NCI-H128 (cell line): ENCODE results near the gene CYB5R3.

Source experiments
- DNase-seq: peaks from one replicate; lab custom pipeline; 2025; ENCODE audit not compliant: unreplicated experiment; lab: John Stamatoyannopoulos, UW

CYB5R3 gene

DNA sequence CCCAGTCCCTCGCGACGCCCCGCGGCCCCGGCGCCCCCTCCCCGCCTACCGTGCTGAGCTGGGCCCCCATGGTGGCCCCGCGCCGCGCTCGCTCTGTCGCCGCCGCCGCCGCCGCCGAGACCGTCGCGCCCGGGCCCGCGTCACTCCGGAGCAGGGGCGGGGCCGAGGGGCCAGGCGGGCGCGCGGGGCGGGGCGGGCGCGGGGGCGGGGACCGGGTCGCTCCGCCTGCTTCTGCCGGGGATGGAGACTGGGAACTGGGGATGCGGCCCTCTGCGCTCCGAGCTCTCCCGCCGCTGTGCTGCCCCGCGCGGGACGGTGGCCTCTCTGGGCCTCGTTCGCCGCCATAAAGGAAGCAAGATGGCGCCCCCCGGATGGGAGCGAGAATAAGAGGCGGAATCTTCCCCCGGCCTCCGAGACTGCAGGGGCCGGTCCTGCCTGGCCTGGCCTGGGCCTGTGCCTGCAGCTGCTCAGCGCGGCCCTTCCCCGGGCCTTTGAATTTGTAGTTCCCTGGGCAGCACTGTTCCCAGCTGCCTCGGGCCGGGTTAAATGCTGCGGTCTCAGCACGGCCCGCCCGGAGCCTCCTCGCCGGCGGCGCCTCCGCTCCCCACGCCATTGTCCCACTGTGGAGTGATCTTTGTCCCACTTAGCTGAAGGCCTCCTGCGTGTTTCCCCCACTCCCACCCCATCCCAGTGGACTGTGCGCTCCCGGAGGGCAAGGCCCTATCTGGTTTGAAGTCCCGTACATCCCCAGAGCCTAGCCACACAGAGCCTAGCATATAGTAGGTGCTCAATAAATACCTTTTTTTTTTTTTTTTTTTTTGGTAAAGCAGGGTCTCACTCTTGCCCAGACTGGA, at the start of gene CYB5R3:
Gene CYB5R3, minus strand, starts transcription at position 147 of the 854 bp plus-strand sequence. Its CDS starts 77 bp downstream, at position 70.
- no peak for DNase-seq

DNA sequence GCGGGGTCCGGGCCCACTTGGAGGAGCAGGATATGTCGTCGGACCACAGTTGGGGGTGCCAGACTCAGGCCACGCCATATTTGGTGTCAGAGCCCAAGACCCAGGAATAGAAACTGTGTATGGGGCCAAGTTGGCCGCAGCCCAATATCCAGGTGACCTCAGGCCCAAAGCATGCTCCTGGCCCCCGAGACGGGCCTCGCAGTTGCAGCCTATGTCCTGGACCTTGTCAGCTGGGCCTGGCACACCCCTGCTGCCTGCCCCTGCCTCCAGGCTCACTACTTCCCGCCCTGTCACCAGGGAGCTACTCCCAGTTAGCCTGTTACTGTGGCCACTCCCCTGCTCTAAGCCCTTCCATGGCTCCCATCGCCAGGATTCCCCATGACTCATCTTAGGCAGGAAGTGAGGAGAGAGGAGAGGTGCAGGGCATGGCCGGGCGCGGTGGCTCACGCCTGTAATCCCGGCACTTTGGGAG, 48.4 kb upstream of the CYB5R3 start:
- no peak for DNase-seq

DNA sequence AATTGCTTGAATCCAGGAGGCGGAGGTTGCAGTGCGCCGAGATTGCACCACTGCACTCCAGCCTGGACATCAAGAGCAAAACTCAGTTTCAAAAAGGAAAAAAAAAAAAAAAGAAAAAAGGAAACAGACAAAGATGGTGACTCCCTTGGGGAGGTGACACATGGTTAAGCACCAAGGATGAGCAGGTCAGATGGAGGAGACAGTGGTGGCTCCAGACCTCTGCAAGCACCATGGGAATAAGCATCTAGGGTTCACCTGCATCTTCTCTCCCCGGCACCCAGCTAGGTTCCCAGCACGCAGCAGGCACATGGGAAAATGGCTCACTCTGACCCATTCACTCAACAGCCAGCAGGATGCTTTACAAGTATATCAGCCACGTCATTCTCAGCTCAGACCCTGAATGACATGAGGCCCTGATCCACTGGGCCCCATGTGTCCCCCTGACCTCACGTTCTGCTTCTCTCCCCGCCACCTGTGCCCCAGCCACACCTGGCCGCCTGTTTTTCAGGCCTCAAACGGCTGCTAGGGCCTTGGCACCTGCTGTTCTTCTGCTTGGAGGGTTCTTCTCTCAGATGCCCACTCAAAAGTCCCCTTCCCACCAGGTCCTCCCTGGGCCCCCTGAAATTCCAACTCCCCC, 47.3 kb upstream of the CYB5R3 start:
- no peak for DNase-seq

DNA sequence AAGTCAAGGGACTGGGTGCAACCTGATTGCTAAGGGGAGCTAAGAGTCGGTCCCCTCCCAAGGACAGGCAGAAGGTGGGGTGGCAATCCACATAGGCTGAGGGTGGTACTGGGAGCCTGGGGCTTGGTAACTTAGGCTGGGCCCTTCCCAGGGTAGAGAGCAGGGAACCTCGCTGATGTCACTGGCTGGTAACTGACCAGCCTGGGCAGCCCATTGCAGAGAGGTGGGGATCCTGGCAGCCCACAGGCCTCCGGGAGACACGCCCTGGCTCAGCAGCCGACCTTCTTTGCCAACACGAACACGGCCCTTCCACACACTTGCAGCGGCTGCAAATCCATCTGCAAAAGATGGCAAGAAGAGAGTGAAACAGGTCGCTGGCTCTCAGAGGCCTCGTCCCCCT, 46.1 kb upstream of the CYB5R3 start:
- DNase-seq, result no peak

DNA sequence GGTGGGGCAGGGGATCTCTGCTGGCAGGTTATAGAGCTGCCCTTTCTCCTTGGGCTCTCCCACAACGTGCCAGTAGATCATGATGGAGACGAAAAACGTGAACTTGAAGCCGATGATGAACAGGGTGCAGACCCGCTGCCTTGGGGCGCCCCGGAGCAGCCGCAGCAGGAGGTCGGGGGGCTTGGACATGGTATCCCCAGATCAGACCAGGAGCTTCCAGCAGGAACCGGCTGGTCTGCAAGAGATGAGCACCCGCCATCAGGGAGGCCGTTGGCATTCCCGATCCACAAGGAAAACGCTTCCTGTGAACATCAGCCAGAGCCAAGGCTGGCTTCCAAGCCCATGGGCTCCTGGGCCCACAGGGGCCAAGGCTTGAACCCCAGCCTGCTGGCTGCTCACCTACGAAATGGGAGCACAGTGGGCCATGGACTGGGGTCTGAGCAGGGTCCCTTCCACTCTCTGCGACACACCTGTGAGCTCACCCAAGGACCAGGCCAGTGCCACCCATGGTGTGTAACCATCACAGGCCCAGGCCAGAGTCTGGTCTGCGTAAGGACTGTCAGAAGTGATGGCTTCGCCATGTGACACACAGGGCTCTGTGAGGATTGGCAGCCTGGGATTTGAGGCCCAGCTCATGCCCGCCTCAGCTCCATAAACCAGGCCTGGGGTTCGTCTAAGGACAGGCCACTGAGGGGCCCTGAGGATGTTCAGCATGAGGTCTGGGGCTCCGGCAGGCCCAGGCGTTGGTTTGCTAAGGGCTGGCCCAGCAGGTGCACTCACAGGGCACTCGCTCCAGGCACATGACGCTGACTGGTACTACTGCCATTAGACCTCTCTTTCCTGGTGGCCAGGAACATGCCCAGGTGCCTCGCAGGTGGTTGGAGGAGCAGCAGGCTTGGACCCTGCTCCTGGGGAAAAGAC, 44.8 kb upstream of the CYB5R3 start:
- no peak for DNase-seq

DNA sequence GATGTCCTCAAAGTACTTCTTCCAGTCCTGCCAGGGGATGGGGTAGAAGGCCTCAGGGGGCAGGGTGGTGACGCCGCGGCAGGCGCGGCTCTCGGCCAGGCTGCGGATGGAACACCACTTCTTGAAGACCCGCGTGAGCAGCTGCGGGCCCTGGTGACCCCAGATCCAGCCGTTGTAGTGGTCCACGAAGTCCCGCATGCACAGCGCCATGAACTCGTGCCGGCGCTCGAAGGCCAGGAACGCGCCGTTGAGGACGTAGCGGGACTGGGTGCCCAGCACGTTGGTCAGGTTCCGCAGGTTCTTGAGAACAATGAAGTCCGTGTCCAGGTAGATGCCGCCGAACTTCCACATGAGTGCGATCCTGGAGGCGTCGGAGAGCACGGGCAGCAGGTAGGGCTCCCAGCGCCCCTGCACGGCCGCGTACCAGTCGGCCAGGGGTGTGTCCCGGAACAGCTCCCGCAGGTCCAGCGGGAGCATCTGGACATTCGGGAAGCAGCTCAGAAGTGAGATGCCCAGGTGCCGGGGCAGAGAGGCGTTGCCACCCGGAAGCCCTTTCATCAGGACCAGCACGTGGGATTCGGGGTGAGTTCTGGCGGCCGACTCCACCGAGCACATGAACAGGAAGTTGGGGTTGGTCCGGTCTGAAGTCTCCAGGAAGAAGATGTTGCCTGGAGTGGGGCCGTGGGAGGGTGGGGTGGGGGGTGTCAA, 44.0 kb upstream of the CYB5R3 start:
- DNase-seq, result no peak

DNA sequence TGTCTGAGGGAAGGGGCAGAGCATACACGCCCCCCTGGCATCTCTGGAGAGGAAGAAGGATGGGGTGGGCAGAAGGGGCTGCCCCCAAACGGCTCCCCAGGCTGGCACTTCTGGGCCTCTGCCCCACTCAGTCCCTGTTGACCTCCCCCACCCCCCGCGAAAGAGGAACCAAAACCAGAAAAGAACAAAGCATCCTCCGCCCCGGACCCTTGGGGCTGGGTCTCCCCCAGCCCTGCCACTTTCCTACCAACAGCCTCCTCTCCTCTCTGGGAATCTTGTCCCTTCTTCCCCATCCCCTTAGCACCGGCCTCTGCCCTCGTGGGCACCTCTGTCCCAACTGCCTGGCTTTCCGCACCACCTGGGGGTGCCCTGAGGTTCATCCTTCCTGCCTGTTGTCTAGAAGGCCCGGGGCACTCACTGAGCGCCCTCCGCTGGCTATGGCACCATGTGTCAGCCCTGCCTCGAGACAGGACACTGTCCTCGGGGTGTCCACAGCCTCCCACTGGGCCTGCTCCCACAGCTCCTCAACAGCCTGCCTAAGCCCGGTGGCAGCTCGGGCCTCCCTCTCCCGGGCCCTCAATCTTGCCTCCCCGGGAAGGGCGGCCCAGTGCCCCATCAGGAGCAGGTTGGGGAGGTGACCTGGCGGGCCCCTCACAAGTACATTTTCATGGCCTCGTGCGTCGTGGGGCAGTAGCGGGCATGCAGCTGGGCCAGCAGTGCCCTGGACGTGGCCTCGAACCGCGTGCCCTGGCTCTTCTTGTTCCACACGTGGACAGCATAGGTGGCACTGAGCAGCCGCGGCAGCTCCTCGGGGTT, 43.3 kb upstream of the CYB5R3 start:
- no peak for DNase-seq

DNA sequence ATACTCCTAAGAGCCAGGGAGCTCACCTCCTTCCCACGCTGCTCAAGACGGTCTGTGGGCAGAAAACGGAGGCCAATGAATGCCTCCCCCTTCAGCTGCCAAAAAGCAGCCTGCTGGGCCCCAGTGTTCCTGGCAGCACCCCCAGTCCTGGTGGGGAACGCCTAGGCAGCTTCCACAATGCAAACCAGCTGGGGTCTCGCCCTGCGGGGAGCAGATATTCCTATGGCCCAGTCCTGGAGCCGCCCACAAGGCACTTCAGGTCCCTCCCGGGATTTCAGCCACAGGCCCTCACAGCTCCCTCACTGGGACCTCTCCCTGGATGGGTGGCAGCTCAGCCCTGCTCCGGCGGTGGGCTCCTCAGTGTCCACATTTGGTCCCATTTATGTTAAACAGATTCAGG, 42.2 kb upstream of the CYB5R3 start:
- DNase-seq, result no peak

DNA sequence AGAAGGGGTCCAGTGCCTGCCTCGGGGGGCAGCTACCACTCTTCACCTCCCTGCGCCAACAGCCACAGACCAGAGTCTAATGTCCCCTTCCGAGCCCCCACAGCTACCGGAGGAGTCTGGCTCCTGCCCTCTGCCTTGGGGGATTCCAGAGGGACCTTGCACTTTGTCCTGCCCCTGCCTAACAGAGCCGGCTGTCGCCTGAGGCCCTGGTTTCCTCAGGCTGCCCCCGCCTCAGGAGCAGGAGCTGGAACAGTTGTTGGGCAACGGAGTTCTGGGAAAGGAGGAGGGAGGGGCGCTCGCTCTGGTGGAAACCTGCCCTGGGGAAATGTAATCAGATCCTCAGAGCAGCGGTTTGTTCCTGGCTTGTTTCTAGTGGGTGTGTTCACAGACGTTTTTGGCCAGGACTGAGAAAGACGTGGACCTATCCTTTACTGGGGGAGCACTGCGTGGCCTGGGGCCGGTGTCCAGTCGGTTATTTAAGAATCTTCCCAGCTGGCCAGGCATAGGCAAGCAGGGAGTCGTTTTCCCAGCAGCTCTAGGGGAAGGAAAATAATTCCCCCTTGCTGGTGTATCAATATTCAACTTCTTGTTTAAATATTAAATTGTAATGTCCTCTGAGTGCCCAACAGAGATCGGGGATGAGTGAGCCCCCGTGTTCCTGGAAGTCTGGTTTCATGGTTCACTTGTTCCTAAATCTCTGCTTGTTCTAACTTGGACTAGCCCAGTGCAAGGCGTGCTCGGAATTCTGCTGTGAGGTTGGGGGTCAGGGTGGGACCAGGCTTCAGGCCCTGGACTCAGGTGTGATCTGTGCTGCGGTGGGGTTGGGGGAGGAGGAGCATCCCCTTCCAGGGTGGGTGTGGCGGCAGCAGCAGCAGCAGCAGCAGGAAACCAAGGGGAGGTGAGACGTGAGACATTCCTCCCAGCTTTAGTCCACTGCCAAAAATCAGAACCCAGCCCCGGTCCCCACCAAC, 39.3 kb upstream of the CYB5R3 start:
- DNase-seq, result no peak

DNA sequence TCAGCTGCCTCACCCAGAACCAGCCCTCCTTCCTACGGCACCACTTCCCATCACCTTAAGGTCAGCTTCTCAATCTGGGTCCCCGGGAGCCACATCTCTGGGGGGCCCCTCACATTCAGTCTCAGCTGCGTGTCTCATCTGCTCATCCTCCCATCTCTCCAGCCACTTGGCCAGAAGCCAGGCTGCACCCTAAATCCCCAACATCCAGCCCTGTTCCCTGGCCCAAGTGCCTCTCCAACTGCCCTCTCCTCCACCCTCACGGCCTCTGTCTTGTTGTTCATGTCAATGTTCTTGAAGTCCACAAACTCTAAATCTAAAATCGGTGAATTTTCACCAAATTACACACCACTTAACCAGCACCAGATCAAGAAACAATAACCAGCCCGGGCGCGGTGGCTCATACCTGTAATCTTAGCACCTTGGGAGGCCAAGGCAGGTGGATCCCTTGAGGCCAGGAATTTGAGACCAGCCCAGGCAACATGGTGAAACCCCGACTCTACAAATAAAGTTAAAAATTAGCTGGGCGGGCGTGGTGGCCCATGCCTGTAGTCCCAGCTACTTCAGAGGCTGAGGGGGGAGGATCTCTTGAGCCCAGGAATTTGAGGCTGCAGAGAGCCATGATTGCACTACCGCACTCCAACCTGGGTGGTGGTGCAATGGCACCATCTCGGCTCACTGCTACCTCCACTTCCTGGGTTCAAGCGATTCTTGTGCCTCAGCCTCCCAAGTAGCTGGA, 37.7 kb upstream of the CYB5R3 start:
- no peak for DNase-seq

DNA sequence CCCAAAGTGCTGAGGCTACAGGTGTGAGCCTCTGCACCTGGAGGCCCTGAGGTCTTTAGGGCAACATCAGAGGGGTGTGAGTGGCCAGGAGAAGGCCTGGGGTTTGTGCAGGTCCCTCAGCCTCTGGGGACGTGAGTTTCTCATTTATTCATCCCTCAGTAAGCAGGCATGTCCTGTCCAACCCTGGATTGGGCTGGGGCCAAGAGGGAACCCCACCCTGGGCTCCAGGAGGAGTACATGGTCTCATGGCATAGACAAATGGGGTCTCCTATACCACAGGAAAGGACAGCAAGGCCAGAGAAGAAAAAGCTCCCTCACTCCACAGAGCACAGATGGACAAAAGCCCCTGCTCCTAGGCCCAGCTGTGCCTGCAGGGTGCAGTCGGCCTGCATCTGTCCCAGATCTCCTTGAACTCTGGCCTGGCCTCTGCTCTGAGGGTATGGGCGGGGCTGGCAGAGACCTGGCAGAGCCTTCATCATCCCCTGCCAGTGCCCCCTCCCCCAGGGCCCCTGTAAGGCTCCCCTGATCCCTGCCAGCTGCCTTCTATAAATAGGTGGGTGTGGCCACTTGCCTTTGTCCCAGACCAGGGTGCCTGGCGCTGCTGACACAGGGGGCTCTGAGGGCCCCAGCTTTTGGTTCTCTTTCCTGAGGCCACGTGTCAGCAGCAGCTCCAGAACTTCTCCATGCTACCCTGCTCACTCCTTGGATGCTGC, 36.9 kb upstream of the CYB5R3 start:
- no peak for DNase-seq

DNA sequence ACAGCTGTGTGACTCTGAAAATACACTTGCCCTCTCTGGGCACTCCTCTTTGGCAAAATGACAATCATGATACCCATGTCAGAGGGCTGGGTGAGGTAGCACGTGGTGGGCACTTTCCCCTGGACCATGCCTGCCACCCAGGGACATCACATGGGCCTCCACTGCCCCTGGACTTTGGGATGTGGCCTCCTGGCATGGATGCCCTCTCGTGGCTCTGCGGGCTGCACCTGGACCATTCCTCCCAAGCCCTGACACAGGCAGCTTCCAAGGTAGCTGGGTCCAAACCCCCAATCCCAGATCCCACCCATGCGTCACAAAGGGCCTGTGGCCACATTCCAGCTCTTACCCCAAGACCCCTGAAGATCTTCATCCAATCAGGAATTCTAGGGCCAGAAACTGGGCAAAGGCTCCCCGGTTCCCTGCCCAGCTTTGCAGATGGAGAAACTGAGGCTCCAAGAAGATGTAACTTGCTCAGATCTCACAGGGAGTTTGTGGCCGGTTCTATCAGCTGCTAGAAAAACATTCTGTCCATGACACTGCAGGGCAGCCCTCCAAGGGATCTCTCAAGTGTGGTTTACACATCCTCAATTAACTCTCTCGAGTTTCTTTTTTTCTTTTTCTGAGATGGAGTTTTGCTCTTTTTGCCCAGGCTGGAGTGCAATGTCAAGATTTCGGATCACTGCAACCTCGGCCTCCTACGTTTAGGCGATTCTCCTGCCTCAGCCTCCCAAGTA, 35.4 kb upstream of the CYB5R3 start:
- no peak for DNase-seq

DNA sequence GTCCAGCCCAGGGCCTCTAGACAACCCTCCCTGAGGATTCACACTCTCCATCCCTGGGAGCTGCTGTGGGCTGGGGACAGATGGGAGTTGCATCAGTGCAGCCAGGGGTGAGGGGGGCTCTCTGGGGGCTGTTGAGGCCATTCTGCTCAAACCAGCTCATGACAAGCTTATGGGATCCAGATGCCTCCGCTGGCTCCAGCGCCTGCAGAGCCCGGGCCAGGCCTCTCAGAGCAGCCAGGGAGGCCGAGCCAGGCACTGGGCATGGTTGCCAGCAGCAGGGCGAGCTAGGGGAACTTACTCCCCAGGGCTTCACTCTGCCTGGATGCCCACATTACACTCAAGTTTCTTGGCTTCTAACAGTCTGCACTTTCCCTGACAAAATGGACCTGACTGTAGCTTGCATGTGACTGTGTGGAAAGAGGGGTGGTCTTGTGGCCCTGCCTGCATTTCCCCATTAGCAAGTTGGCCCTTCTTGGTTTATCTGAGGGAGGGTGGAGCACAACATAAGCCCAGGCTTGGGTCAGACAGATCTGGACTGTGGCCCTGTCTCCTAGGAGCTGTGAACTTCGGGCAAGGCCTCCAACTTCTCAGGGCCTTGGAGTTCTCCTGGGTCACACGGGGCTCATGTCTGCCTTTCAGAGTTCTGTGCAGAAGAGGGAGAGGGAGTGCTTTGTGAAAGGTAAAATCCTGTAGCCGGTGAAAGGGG, 34.5 kb upstream of the CYB5R3 start:
- DNase-seq, result no peak

DNA sequence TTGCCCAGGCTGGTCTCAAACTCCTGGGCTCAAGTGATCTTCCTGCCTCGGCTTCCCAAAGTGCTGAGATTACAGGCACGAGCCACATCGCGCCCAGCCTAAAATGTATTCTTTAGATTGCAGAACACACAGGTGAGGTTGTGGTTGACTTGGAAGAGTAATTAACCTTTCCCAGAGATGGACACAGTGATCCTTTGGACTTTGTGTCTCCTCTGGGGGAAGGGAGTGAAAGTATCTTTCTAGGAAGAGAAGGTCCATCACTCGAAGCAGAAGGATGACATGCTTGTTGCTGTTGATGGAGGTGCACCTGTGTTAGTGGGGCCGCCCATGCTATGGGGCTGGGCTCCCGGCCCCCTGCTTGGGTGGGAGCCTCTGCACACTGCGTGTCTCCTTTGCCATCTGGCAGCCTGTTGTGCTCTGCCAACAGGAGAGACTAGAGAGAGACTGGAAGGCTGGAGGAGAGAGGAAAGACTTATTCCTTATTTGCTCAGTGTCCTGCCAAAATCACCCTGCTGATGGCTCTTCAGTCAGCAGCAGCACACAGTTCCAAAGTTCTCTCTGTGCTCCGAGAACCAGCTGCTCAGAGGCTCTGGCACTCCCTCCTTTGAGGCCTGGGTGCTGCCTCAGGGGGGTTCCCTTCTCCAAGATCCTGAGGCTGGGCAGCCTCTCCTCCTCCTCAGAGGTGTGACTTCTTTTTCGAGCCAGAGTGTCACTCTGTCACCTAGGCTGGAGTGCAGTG, 33.1 kb upstream of the CYB5R3 start:
- DNase-seq, result no peak

DNA sequence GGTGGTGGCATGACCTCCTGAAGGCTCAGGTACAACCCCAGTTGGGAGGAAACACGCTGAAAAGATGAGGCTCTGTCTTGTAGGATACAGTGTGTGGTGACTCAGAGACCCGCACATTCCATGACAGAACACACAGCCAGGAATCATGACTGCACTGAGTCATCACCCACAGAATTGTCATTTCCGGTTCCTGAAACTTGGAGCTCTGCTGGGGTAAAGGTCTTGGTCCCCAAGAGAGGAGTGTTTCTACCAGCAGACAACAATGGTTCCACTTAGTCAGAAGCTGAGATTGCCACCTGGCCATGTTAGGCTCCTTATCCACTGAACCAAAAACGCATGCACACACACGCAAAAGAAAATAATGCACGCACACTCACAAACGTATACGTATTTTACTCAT, 31.5 kb upstream of the CYB5R3 start:
- DNase-seq, result no peak
